Stimulated activated CD4-positive, alpha-beta T cell treated with anti-CD3 and anti-CD28 coated beads, Interleukin-4, amount 100 ng/mL, for 1 hour (primary cell): ENCODE results near the gene PANK4.
A peak's percentile ranks its signal among the peaks of the same experiment; 100 is the strongest.
"Not testable (repeated sequence)": the region's sequence is repeated elsewhere in the genome, so short reads cannot be mapped to it uniquely, and the experiment has no call there.

ENCODE experiments used
- DNase-seq: peaks from one replicate; pipeline ENCODE4 v3.0.0-alpha.2; 2020

Gene PANK4

GRCh38 chr1:2558420-2558819 lies 32.0 kb upstream of the PANK4 start:
- no peak for DNase-seq

GRCh38 chr1:2557482-2558400 lies 31.3 kb upstream of the PANK4 start:
- DNase-seq, result no peak

GRCh38 chr1:2556678-2557481 lies 30.5 kb upstream of the PANK4 start:
- DNase-seq, result peak; percentile 38

GRCh38 chr1:2556277-2556677 lies 29.9 kb upstream of the PANK4 start, which contains the start of gene TNFRSF14:
Gene TNFRSF14, plus strand, starts transcription at chr1:2556371. Its CDS starts 294 bp downstream, at chr1:2556665.
- DNase-seq, result peak; percentile 75

- DNase-seq, result peak; percentile 66
These were observed 29.4 kb upstream of the PANK4 start for GRCh38 chr1:2555634-2556276.

- DNase-seq, result peak; percentile 62
These were observed 28.4 kb upstream of the PANK4 start for GRCh38 chr1:2554621-2555387.

- DNase-seq, result no peak
These were observed 27.6 kb upstream of the PANK4 start for GRCh38 chr1:2553871-2554620.

GRCh38 chr1:2553076-2553475 lies 26.7 kb upstream of the PANK4 start:
- DNase-seq, result not testable (repeated sequence)

GRCh38 chr1:2552189-2552588 lies 25.8 kb upstream of the PANK4 start:
- DNase-seq, result no peak

- DNase-seq, result not testable (repeated sequence)
These were observed 25.1 kb upstream of the PANK4 start for GRCh38 chr1:2551544-2551943.

GRCh38 chr1:2550309-2550861 lies 24.0 kb upstream of the PANK4 start:
- not testable (repeated sequence) for DNase-seq

- DNase-seq, result not testable (repeated sequence)
These were observed 23.1 kb upstream of the PANK4 start for GRCh38 chr1:2549367-2550029.

GRCh38 chr1:2548068-2548589 lies 21.7 kb upstream of the PANK4 start:
- DNase-seq, result peak; percentile 83

GRCh38 chr1:2547210-2548067 lies 21.0 kb upstream of the PANK4 start:
- DNase-seq, result peak; percentile 50

GRCh38 chr1:2546515-2547209 lies 20.3 kb upstream of the PANK4 start:
- peak; percentile 79 for DNase-seq

GRCh38 chr1:2545754-2546514 lies 19.5 kb upstream of the PANK4 start:
- DNase-seq, result peak; percentile 84

GRCh38 chr1:2544875-2545640 lies 18.7 kb upstream of the PANK4 start:
- no peak for DNase-seq
